Osteocyte (in vitro differentiated cells): ENCODE data around the gene ENAH. TPM values are rescaled to one million over a fixed set of nuclear protein-coding genes. Genes with fewer than 3 reads are reported as not detected.
"Not testable (repeated sequence)": the region's sequence is repeated elsewhere in the genome, so short reads cannot be mapped to it uniquely, and the experiment has no call there.

Experiments
- DNase-seq: peaks from one replicate; pipeline ENCODE4 v3.0.0; 2021; ENCODE audit warnings: mixed read lengths; ENCODE audit not compliant: unreplicated experiment; ENCODE audit errors: extremely low spot score
- H3K27ac Mint-ChIP-seq: one replicate; pipeline ENCODE4 v1.8.0; 2021; ENCODE audit warnings: mild to moderate bottlenecking, mixed read lengths; ENCODE audit not compliant: unreplicated experiment
- H3K27me3 Mint-ChIP-seq: one replicate; pipeline ENCODE4 v1.8.0; 2021; ENCODE audit warnings: mixed read lengths; ENCODE audit not compliant: unreplicated experiment
- H3K36me3 Mint-ChIP-seq: one replicate; pipeline ENCODE4 v1.8.0; 2021; ENCODE audit warnings: mixed read lengths; ENCODE audit not compliant: unreplicated experiment
- H3K4me1 Mint-ChIP-seq: one replicate; pipeline ENCODE4 v1.8.0; 2021; ENCODE audit warnings: mixed read lengths; ENCODE audit not compliant: unreplicated experiment
- H3K4me3 Mint-ChIP-seq: one replicate; pipeline ENCODE4 v1.8.0; 2021; ENCODE audit warnings: mild to moderate bottlenecking, moderate library complexity, mixed read lengths; ENCODE audit not compliant: unreplicated experiment
- H3K9me3 Mint-ChIP-seq: one replicate; pipeline ENCODE4 v1.8.0; 2021; ENCODE audit warnings: mixed read lengths; ENCODE audit not compliant: unreplicated experiment
- total RNA-seq: library from RNA; stranded (reverse); gene quantifications from 2 replicates; pipeline ENCODE4 v1.2.1, GENCODE V29; 2021
- TF ChIP-seq, protein P1 (sequence below): fragments of 200-600 bp; sonication (generic); IDR thresholded peaks from 2 replicates; pipeline ENCODE4 v1.5.0; 2021; ENCODE audit warnings: antibody characterized with exemption, mild to moderate bottlenecking, moderate library complexity

The ENAH gene
- total RNA-seq, 1 donor from 2014 or later: 232 TPM

DNA sequence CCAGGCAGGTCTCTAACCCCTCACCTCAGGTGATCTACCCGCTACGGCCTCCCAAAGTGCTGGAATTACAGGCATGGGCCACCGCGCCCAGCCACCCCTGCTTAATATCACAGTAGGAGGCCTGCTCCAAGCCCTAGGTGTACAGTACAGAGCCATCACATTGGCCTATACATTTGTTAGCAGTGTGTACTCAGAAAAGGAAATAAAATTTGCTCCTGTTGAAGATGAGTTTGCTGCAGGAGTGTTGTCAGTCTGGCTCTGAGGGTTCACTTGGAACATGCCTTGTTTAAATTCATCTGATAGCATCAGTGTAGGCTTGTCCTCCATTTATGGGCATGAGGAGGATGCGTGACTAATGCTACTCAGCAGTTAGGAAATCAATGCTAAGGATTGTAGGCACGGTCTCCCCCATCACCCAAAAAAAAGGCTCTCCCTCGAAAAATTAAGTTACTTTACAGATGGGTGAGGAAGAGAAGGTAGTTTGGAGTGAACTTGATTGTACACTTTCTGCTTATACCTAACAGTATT, 4.6 kb upstream of the ENAH start:
- peak overlapping the region; percentile 100 for H3K27ac Mint-ChIP-seq
- H3K9me3 Mint-ChIP-seq: no peaks in the 10 kb centered on the region
- peaks cover 53% of the 10 kb centered on the region for H3K4me1 Mint-ChIP-seq
- no peaks in the 10 kb centered on the region for H3K36me3 Mint-ChIP-seq
- TF ChIP-seq, protein P1, sequence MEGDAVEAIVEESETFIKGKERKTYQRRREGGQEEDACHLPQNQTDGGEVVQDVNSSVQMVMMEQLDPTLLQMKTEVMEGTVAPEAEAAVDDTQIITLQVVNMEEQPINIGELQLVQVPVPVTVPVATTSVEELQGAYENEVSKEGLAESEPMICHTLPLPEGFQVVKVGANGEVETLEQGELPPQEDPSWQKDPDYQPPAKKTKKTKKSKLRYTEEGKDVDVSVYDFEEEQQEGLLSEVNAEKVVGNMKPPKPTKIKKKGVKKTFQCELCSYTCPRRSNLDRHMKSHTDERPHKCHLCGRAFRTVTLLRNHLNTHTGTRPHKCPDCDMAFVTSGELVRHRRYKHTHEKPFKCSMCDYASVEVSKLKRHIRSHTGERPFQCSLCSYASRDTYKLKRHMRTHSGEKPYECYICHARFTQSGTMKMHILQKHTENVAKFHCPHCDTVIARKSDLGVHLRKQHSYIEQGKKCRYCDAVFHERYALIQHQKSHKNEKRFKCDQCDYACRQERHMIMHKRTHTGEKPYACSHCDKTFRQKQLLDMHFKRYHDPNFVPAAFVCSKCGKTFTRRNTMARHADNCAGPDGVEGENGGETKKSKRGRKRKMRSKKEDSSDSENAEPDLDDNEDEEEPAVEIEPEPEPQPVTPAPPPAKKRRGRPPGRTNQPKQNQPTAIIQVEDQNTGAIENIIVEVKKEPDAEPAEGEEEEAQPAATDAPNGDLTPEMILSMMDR: no peak
- peak; percentile 69 for DNase-seq
- H3K27me3 Mint-ChIP-seq: no peaks in the 10 kb centered on the region
- peak overlapping the region; percentile 26 for H3K4me3 Mint-ChIP-seq

DNA sequence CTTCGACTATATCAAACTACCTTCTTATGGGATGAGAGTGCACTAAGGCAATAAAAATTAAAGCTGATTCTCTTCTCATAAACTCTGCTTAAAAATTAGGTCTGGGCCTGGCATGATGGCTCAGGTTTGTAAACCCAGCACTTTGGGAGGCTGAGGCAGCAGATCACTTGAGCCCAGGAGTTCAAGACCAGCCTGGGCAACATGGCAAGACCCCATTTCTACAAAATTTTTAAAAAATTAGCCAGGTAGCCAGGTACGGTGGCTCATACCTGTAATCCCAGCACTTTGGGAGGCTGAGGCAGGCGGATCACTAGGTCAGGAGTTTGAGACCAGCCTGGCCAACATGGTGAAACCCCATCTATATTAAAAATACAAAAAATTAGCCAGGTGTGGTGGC, 3.3 kb upstream of the ENAH start:
- Mint-ChIP-seq H3K4me1 (peaks cover 53% of the 10 kb centered on the region), H3K27ac (peak overlapping the region; percentile 100)
- not testable (repeated sequence) for H3K36me3 Mint-ChIP-seq, H3K27me3 Mint-ChIP-seq, H3K4me3 Mint-ChIP-seq, DNase-seq, H3K9me3 Mint-ChIP-seq

DNA sequence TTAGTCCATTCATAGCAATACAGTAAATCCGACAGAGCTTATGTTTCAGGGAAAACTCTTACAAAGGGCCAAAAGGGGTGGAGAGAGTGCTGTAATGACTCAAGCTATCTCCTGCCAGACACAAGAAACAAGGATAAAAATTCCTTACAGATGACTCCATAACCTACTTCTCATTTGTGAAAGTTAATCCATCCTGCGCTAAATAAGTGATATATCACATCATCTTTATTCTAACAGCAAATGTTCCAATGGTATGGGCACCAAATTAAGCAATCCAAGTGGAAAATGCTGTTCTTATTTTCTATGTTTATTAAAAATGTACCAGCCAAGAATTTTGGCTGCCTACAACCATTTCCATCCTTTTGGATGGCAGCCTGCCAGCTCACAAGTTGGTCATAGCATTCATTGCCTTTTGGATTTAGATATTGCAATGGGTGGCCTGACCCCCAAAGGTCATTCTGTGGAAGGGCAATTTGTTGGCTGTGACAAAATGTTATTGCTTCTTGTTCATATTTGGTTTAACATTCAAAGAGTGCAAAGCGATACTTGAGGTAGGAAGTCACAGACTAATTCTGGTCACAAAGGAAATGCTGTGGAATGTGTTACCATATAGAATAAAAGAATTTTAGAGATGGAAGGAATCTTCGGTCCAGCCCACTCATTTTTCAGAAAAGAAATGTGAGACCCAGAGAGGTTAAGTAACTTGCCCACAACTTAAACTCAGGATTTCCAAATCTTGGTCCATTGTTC, 2.8 kb upstream of the ENAH start:
- TF ChIP-seq, protein P1: no peak
- DNase-seq: no peak
- Mint-ChIP-seq H3K4me1 (peaks cover 50% of the 10 kb centered on the region), H3K4me3 (peak overlapping the region; percentile 17), H3K27me3 (no peaks in the 10 kb centered on the region), H3K36me3 (no peaks in the 10 kb centered on the region), H3K9me3 (no peaks in the 10 kb centered on the region), H3K27ac (peak overlapping the region; percentile 100)

DNA sequence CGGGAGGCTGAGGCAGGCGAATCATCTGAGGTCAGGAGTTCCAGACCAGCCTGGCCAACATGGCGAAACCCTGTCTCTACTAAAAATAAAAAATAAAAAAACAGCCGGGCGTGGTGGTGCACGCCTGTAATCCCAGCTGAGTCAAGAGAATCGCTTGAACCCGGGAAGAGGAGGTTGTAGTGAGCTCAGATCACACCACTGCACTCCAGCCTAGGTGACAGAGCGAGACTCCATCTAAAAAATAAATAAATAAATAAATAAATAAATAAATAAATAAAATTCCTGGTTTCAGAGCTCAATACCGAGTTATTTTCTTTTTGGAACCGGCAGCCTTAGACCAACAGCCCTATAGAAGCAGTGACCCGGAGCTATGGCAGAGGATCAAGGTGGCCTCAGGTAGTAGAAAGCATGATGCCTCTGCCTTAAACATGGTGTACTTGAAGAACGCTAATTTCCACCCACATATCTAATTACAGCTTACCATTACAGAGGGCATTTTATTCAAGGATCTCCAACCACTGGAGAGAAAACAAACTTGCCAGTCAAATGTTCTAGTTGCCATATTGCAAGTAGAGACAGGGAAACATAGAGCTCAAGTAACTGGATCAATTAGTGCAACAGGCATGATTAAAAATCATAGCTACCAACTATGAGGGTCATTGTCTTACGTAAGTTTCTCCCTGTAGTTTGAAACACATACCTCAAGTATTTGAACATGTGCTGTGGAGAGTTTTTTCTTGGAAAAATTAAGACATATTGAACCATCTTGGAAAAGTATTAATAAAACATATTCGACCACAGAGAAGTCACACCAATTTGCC, 2.0 kb upstream of the ENAH start:
- H3K9me3 Mint-ChIP-seq: no peaks in the 10 kb centered on the region
- H3K4me1 Mint-ChIP-seq: peaks cover 51% of the 10 kb centered on the region
- H3K27ac Mint-ChIP-seq: peak overlapping the region; percentile 100
- DNase-seq: no peak
- TF ChIP-seq, protein P1: no peak
- H3K4me3 Mint-ChIP-seq: peak overlapping the region; percentile 100
- no peaks in the 10 kb centered on the region for H3K27me3 Mint-ChIP-seq
- no peaks in the 10 kb centered on the region for H3K36me3 Mint-ChIP-seq

DNA sequence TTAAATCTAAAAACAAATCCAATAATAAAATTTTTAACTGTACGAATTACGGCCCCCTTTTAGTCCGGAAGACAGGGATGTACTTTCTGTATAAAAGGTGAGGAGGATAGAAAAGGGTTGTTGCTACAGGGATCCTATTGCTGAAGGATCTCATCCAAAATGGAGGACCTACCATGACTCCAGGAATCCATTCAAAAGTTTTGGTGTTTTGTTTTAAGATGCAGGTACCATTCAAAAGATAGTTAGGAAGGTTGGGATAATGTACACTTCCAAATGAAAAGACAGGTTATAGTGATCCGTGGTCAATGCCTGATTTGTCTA, 1.3 kb upstream of the ENAH start:
- H3K27me3 Mint-ChIP-seq: no peaks in the 10 kb centered on the region
- no peaks in the 10 kb centered on the region for H3K9me3 Mint-ChIP-seq
- TF ChIP-seq, protein P1: no peak
- DNase-seq: no peak
- H3K4me3 Mint-ChIP-seq: peak overlapping the region; percentile 100
- H3K27ac Mint-ChIP-seq: peak overlapping the region; percentile 100
- H3K4me1 Mint-ChIP-seq: peaks cover 58% of the 10 kb centered on the region
- H3K36me3 Mint-ChIP-seq: no peaks in the 10 kb centered on the region
